Gastroesophageal sphincter (tissue), 3 donors: ENCODE data around the gene C11orf98.

ENCODE experiments used
- EP300 ChIP-seq: sonication (generic); formaldehyde crosslinking; IDR thresholded peaks from one replicate; pipeline ENCODE4 v1.6.1; 2017; ENCODE audit warnings: antibody characterized with exemption, mild to moderate bottlenecking
- TF ChIP-seq, protein P1 (sequence below), 4 experiments: fragments of 200-600 bp in 2 of 4; fragments of 450-650 bp in 2 of 4; sonication (generic) in 1 of 4; IDR thresholded peaks; one replicate each; pipeline ENCODE4 v1.5.1; 2017 to 2019; ENCODE audit warnings: antibody characterized with exemption in 4 of 4, mild to moderate bottlenecking in 2 of 4, moderate library complexity in 2 of 4

GRCh38 chr11:62671608-62672389 is 6.8 kb upstream of the C11orf98 start, which contains the start of the genes LBHD1 and UQCC3:
- TF ChIP-seq EP300: no peak
- TF ChIP-seq, protein P1, sequence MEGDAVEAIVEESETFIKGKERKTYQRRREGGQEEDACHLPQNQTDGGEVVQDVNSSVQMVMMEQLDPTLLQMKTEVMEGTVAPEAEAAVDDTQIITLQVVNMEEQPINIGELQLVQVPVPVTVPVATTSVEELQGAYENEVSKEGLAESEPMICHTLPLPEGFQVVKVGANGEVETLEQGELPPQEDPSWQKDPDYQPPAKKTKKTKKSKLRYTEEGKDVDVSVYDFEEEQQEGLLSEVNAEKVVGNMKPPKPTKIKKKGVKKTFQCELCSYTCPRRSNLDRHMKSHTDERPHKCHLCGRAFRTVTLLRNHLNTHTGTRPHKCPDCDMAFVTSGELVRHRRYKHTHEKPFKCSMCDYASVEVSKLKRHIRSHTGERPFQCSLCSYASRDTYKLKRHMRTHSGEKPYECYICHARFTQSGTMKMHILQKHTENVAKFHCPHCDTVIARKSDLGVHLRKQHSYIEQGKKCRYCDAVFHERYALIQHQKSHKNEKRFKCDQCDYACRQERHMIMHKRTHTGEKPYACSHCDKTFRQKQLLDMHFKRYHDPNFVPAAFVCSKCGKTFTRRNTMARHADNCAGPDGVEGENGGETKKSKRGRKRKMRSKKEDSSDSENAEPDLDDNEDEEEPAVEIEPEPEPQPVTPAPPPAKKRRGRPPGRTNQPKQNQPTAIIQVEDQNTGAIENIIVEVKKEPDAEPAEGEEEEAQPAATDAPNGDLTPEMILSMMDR (IDR thresholded peaks at IDR 0.05): peak in 1 of 4 experiments; percentile 24
